ENCODE results near the gene BHLHE23.

BHLHE23 gene

GRCh38 chr20:62990306-62990825 is 16.4 kb downstream of the BHLHE23 start:
- no peak for TF ChIP-seq CTCF (IDR thresholded peaks at IDR 0.05; ENCODE audit: extremely low read depth, insufficient read depth, missing control alignments)
- in situ Hi-C loops (cut with MboI; ENCODE audit: low pct_unique_long_range_greater_than_20kb, low sequenced_read_pairs, unreplicated experiment): no loop called here
- DNase-seq (ENCODE audit: low spot score): no peak

GRCh38 chr20:62989201-62989601 is 17.6 kb downstream of the BHLHE23 start:
- in situ Hi-C loops (cut with MboI; ENCODE audit: low pct_unique_long_range_greater_than_20kb, low sequenced_read_pairs, unreplicated experiment): no loop called here
- no peak for TF ChIP-seq CTCF (IDR thresholded peaks at IDR 0.05; ENCODE audit: extremely low read depth, insufficient read depth, missing control alignments)
- DNase-seq (ENCODE audit: low spot score): no peak

DNA sequence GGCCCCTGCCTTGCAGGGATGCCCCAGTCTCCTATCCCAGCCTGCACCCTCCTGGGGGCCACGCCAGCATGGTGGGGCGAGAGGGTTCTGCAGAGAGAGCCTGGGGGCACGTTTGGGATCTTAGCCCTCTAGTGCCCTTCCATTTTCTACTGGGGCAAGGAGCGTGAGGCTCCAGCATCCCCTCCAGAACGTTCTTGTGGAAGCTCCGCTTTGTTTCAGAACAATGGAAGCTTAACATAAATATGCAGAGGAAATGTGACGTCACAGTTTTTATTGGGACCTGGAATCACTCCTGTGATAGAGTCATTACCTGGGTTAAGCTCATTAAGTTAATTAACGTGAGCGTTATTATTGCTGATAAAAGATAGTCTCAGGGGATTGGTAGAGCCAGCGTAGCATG is 19.6 kb downstream of the BHLHE23 start:
- no peak for TF ChIP-seq CTCF (IDR thresholded peaks at IDR 0.05; ENCODE audit: extremely low read depth, insufficient read depth, missing control alignments)
- DNase-seq (ENCODE audit: low spot score): no peak
- in situ Hi-C loops (cut with MboI; ENCODE audit: low pct_unique_long_range_greater_than_20kb, low sequenced_read_pairs, unreplicated experiment): no loop called here

GRCh38 chr20:62986257-62986800 is 20.4 kb downstream of the BHLHE23 start:
- in situ Hi-C loops (cut with MboI; ENCODE audit: low pct_unique_long_range_greater_than_20kb, low sequenced_read_pairs, unreplicated experiment): no loop called here
- TF ChIP-seq CTCF (IDR thresholded peaks at IDR 0.05; ENCODE audit: extremely low read depth, insufficient read depth, missing control alignments): no peak
- no peak for DNase-seq (ENCODE audit: low spot score)

- no peak for DNase-seq (ENCODE audit: low spot score)
- in situ Hi-C loops (cut with MboI; ENCODE audit: low pct_unique_long_range_greater_than_20kb, low sequenced_read_pairs, unreplicated experiment): no loop called here
Observed at GRCh38 chr20:62985444-62985778, 21.4 kb downstream of the BHLHE23 start.

DNA sequence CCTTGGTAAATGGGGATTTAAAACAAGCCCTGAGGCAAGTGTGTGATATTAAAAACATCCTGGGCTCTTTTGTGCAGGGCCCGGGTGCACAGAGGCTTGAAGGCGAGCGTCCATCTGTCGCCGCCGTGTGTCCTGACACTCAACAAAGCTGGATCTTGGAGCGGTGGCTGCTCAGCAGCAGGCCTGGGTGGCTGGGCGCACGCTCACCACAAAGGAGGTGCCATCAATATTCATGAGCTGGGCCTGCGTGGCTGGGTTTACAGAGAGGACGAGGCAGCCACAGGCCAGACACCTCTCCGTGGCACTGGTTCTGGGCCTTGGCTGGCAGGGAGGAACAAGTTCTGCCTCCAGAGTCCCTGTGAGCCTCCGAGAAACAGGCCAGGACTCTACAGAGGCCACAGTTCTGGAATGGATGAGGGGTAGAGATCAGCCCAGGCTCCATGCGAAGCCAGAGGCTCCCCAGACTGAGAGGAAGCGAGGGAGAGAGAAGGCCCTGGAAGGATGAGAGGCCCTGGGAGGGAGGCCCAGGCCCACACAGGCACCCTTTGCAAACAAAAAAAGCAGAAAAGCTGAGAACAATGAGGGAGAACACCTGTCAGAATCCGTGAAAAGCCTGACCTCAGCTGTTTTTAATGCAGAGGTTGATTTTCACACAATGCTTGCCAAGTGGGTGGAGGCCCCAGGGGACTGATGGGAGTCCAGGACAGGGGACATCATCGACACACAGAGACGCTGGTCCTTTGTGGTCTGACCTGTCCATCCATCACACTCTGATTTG is 21.9 kb downstream of the BHLHE23 start:
- DNase-seq (ENCODE audit: low spot score): no peak
- in situ Hi-C loops (cut with MboI; ENCODE audit: low pct_unique_long_range_greater_than_20kb, low sequenced_read_pairs, unreplicated experiment): no loop called here
- TF ChIP-seq CTCF (IDR thresholded peaks at IDR 0.05; ENCODE audit: extremely low read depth, insufficient read depth, missing control alignments): no peak

More at GRCh38 chr20:62985444-62985778, 21.4 kb downstream of the BHLHE23 start:
- TF ChIP-seq CTCF (IDR thresholded peaks at IDR 0.05; ENCODE audit: extremely low read depth, insufficient read depth, missing control alignments): no peak
